PC-3 (cell line): ENCODE results near the gene GAS7. TPM values are rescaled to one million over a fixed set of nuclear protein-coding genes. Genes with fewer than 3 reads are reported as not detected.

ENCODE experiments used
- ATAC-seq: fragments of 200-7000 bp; cut with Tn5 transposase; 2 replicates; pipeline ENCODE4 v1.9.1; 2020; ENCODE audit warnings: mild to moderate bottlenecking, moderate library complexity
- BruUV-seq: library from RNA; stranded (reverse); fragments of 400-500 nt; replicated peaks from 2 replicates; lab custom pipeline; 2021; lab: Mats Ljungman, UMichigan
- CTCF ChIA-PET: fragments of 300-600 bp; sonication (Branson Sonifier 250); formaldehyde crosslinking; loops from one replicate; lab custom pipeline; 2022; ENCODE audit warnings: antibody characterized with exemption; lab: Charles Lee
- POLR2A ChIA-PET: fragments of 300-600 bp; sonication (Branson Sonifier 250); formaldehyde crosslinking; loops from one replicate; lab custom pipeline; 2022; ENCODE audit warnings: antibody characterized with exemption; ENCODE audit not compliant: unreplicated experiment; lab: Charles Lee
- DNase-seq: peaks from one replicate; pipeline ENCODE4 v3.0.0-alpha.2; 2015
- H2AFZ ChIP-seq: fragments of 300-600 bp; sonication (generic); 2 replicates; pipeline ENCODE4 v1.6.0; 2016; ENCODE audit warnings: antibody characterized with exemption, low read length
- H3F3A ChIP-seq: fragments of 300-600 bp; sonication (generic); one replicate; pipeline ENCODE4 v1.6.0; 2017; ENCODE audit warnings: antibody characterized with exemption, low read length, control low read depth, mild to moderate bottlenecking; ENCODE audit not compliant: unreplicated experiment
- H3K27ac ChIP-seq: fragments of 300-600 bp; sonication (generic); 2 replicates; pipeline ENCODE4 v1.5.1; 2016; ENCODE audit warnings: mild to moderate bottlenecking, low read length
- H3K27me3 ChIP-seq: fragments of 300-600 bp; sonication (generic); 2 replicates; pipeline ENCODE4 v1.6.1; 2016; ENCODE audit warnings: low read length, mixed read lengths
- H3K36me3 ChIP-seq: fragments of 300-600 bp; sonication (generic); 2 replicates; pipeline ENCODE4 v1.6.1; 2016; ENCODE audit warnings: low read depth, mixed run types, low read length, mixed read lengths
- H3K4me1 ChIP-seq: fragments of 300-600 bp; sonication (generic); 2 replicates; pipeline ENCODE4 v1.5.1; 2016; ENCODE audit warnings: low read length; ENCODE audit not compliant: insufficient read depth
- H3K4me2 ChIP-seq: fragments of 300-600 bp; sonication (generic); 2 replicates; pipeline ENCODE4 v1.6.0; 2016; ENCODE audit warnings: low read length
- H3K4me3 ChIP-seq: fragments of 300-600 bp; sonication (generic); 2 replicates; pipeline ENCODE4 v1.5.1; 2016; ENCODE audit warnings: mild to moderate bottlenecking, low read length, mixed read lengths
- H3K79me2 ChIP-seq: fragments of 300-600 bp; sonication (generic); 2 replicates; pipeline ENCODE4 v1.6.1; 2017; ENCODE audit warnings: low read length, mixed read lengths
- H3K9ac ChIP-seq: fragments of 300-600 bp; sonication (generic); 2 replicates; pipeline ENCODE4 v1.6.0; 2016; ENCODE audit warnings: mild to moderate bottlenecking, low read length
- H3K9me2 ChIP-seq: fragments of 300-600 bp; sonication (generic); replicated peaks from 2 replicates; pipeline ENCODE4 v1.6.1; 2016; ENCODE audit warnings: mixed run types, low read length, mixed read lengths
- H3K9me3 ChIP-seq: fragments of 300-600 bp; sonication (generic); 2 replicates; pipeline ENCODE4 v1.6.1; 2016; ENCODE audit warnings: low read length, mixed read lengths
- H4K20me1 ChIP-seq: fragments of 300-600 bp; sonication (generic); 2 replicates; pipeline ENCODE4 v1.6.1; 2016; ENCODE audit warnings: low read length, mixed read lengths
- CTCF ChIP-seq: fragments of 300-600 bp; sonication (generic); conservative IDR thresholded peaks from 2 replicates; pipeline ENCODE4 v1.5.1; 2017; ENCODE audit warnings: antibody characterized with exemption, low read depth, mild to moderate bottlenecking, low read length
- EZH2 ChIP-seq: fragments of 300-600 bp; sonication (generic); IDR thresholded peaks from one replicate; pipeline ENCODE4 v1.6.1; 2017; ENCODE audit warnings: antibody characterized with exemption, mild to moderate bottlenecking, low read length; ENCODE audit not compliant: unreplicated experiment
- EZH2phosphoT487 ChIP-seq: fragments of 300-600 bp; sonication (generic); IDR thresholded peaks from 2 replicates; pipeline ENCODE4 v1.6.1; 2018; ENCODE audit warnings: mild to moderate bottlenecking, antibody characterized with exemption, low read length, borderline replicate concordance
- intact Hi-C: fragments of 100-400 bp; cut with micrococcal nuclease; formaldehyde crosslinking; loops from 2 replicates; pipeline ENCODE4 v1.9.0; 2023
- total RNA-seq: library from RNA; depleted of rRNA; stranded (reverse); fragments of >200 nt; gene quantifications from 2 replicates; pipeline ENCODE4 v1.2.3, GENCODE V29; 2014

Gene GAS7
- total RNA-seq, 1 experiment from 2014 or later: not detected

GRCh38 chr17:10112962-10113361 lies 85.4 kb downstream of the GAS7 start:
- no TSS peak for BruUV-seq
- H3K9ac ChIP-seq: no peak overlapping the region
- H3K36me3 ChIP-seq: no peaks in the 10 kb centered on the region
- H3K27ac ChIP-seq: no peak overlapping the region
- no peak overlapping the region for H2AFZ ChIP-seq
- H3K9me3 ChIP-seq: no peaks in the 10 kb centered on the region
- H3K4me3 ChIP-seq: no peak overlapping the region
- H3K4me1 ChIP-seq: no peaks in the 10 kb centered on the region
- CTCF ChIA-PET: no interaction called here
- POLR2A ChIA-PET: no interaction called here
- intact Hi-C loops: no loop called here
- ATAC-seq (no peak), DNase-seq (no peak)
- no peaks in the 10 kb centered on the region for H3K79me2 ChIP-seq
- no peak for TF ChIP-seq EZH2
- TF ChIP-seq CTCF: no peak
- no peak for TF ChIP-seq EZH2phosphoT487
- H3K9me2 ChIP-seq: no peaks in the 10 kb centered on the region
- no peaks in the 10 kb centered on the region for H3F3A ChIP-seq
- no peaks in the 10 kb centered on the region for H4K20me1 ChIP-seq
- no peak overlapping the region for H3K4me2 ChIP-seq
- H3K27me3 ChIP-seq: peaks cover 15% of the 10 kb centered on the region; the same call in 1 of the 2 replicates

- no peak overlapping the region for H3K4me2 ChIP-seq
- ChIA-PET CTCF (no interaction called here), POLR2A (no interaction called here)
- no peak for TF ChIP-seq EZH2
- no peak for TF ChIP-seq CTCF
- TF ChIP-seq EZH2phosphoT487: no peak
- H3K27me3 ChIP-seq: peaks cover 16% of the 10 kb centered on the region
- intact Hi-C loops: no loop called here
- no peaks in the 10 kb centered on the region for H3K36me3 ChIP-seq
- H3K4me3 ChIP-seq: no peak overlapping the region
- H4K20me1 ChIP-seq: no peaks in the 10 kb centered on the region
- no peaks in the 10 kb centered on the region for H3K9me3 ChIP-seq
- no TSS peak for BruUV-seq
- no peak for DNase-seq
- no peaks in the 10 kb centered on the region for H3K79me2 ChIP-seq
- no peak for ATAC-seq
- H3K9ac ChIP-seq: no peak overlapping the region
- H3K27ac ChIP-seq: no peak overlapping the region
- H3K4me1 ChIP-seq: no peaks in the 10 kb centered on the region
- no peaks in the 10 kb centered on the region for H3F3A ChIP-seq
- H3K9me2 ChIP-seq: no peaks in the 10 kb centered on the region
- no peak overlapping the region for H2AFZ ChIP-seq
Measured at GRCh38 chr17:10111907-10112452, 86.4 kb downstream of the GAS7 start.

- Histone ChIP-seq H3K4me3 (no peak overlapping the region), H4K20me1 (no peaks in the 10 kb centered on the region), H3K27ac (no peak overlapping the region), H3K36me3 (no peaks in the 10 kb centered on the region), H3K79me2 (no peaks in the 10 kb centered on the region), H3K4me1 (no peaks in the 10 kb centered on the region), H3F3A (no peaks in the 10 kb centered on the region), H3K27me3 (peaks cover 27% of the 10 kb centered on the region), H3K4me2 (no peak overlapping the region), H2AFZ (no peak overlapping the region), H3K9me3 (no peaks in the 10 kb centered on the region), H3K9me2 (no peaks in the 10 kb centered on the region), H3K9ac (no peak overlapping the region)
- ChIA-PET CTCF (no interaction called here), POLR2A (no interaction called here)
- ATAC-seq: no peak
- intact Hi-C loops: no loop called here
- BruUV-seq: no TSS peak
- DNase-seq: no peak
- TF ChIP-seq EZH2: no peak
- no peak for TF ChIP-seq CTCF
- no peak for TF ChIP-seq EZH2phosphoT487
Measured at GRCh38 chr17:10109146-10109545, 89.3 kb downstream of the GAS7 start.
